ENCODE results near the gene LAMA5.

The LAMA5 gene

DNA sequence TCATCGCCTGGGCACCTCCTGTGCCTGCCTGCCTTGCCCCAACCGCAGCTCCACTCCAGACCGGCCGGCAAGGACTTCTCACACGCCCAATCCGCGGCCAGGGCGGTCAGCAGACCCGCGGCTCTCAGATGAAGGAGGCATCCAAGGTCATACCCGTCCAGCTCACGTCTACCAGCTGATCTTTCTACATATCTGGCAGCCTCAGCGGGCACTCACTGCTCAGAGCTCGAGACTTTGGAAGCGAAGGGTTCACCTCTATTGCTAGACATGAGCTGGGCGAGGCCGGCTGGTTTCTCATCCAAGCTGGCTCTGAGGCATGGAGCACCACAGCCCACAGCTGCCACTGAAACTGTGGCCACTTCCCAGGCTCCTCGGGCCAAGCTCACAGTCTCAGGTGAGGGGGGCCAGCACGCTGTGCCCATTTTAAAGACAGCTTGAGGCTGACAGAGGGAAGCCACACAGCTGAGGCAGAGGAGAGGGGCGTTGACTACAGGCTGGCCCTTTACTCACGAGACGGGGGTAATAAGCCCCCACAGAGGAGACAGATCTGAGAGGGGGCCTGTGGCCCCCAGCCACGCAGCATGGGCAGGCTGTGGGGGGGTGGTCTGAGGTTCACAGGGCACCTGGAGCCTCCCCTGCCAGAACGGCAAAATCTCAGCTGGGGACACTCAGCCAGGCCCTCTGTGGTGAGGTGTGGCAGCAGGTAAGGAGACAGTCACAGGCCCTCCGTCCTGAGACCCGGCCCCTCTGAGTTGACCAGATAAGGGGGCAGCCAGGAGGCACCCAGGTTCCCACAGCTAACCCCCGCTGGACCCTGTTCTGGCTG, 2.0 kb downstream of the LAMA5 start:
- DNase-seq: no peak
- intact Hi-C loops (cut with DNase I): no loop called here

DNA sequence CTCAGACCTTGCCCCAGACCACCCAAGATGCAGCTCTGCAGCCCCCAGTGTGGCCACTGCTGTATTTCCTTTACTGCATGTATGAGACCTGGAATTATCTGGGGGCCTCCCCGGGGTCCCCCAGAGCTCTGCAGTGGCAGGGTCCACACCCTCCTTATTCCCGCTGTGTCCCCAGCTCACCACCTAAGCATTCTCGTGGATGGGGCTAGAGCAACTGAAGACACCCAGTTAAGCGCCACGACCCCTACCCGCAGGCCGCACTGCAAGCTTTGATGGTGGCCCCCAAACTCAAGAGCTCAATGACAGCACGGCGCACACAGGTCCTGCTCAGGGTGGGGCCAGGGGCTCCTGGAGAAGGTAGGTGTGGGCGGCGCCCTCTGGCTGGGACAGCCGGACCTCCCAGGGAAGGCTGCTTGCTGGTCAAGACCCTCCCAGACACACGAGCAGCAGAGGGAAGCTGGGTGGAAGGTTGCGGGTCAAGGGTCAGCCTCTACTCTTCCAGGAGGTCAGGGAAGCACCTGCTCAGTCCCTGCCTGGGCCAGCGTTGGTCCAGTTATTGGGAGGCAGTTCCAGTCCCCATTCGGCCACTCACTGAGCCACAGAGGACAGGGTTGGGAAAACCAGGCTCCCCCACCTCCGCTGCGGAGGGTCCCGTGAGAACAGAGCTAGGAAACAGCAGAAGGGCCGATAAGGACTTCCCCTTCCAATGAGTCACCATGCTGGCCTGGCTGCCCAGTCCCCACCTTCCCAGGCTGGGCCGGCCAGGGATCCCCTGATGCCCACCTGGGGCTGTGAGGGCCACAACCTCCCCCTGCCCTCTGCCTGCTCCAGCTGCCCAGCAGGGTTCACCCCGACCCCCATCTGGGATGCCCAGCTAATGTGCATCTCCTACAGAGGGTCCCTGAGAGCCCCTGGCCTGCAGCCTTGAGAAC, 2.9 kb downstream of the LAMA5 start:
- intact Hi-C loops (cut with DNase I): no loop called here
- DNase-seq: no peak

DNA sequence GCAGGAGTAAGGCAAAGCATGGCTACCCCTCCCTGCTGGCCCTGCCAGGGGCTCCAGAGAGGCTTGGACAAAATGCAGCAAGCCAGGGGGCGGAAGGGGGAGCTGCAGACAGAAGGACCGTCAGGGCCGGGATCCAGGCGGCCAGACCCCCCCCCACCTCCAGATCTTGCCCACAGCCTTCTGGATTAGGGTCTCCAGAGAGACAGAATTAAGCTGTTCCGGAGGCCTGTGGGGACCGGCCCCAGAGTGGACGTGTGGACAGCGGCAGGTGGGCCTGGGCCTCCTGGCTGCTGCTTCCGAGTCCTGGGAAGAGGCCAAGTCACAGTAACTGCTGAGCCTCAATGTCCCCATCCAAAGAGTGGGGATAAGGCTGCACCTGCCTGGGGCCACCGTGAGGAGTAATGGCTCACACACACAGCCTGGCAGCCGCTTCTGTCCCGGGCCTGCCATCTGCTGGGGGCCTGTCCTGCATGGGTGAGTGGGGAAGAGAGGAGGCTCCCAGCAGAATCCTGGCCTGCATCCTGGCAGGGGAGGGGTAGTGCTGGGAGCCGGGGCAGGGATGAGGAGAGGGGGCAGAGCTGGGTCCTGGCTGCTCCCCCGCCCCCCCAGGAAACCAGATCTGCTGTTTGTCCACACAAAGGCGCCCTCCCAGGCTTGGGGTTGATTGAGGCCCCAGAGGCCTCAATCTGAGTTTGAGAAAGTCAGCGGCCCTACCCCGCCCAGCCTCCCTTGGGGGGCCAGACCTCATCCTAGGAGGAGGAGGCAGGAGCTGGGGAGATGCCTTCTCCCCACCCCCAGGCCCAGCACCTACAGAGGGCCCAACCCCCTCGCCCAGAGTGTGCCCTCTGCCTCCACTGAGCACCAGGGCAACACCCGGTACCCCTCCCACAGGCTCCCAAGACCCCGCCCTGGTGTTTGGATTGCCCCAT, 3.9 kb downstream of the LAMA5 start:
- peak in 1 of 42 donors; percentile 3 for DNase-seq
- intact Hi-C loops (cut with DNase I): no loop called here

DNA sequence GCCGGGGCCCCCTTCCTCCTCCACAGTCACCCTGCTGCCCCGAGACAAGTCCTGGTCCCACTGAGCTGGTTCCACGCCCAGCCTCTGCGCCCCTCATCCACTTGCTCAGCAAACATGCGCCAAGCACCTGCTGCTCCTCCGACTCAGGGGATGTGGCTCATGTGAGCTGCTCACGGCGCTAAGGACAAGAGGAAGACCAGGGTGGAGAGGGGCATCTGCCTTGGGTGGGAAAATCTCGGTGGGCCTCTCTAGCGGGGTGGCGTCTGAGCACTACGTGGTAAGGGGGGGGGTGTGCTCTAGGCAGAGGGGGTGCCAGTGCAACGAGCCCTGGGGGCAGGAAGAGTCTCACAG, 4.5 kb downstream of the LAMA5 start:
- intact Hi-C loops (cut with DNase I): no loop called here
- DNase-seq: peak in 1 of 42 donors; percentile 1

DNA sequence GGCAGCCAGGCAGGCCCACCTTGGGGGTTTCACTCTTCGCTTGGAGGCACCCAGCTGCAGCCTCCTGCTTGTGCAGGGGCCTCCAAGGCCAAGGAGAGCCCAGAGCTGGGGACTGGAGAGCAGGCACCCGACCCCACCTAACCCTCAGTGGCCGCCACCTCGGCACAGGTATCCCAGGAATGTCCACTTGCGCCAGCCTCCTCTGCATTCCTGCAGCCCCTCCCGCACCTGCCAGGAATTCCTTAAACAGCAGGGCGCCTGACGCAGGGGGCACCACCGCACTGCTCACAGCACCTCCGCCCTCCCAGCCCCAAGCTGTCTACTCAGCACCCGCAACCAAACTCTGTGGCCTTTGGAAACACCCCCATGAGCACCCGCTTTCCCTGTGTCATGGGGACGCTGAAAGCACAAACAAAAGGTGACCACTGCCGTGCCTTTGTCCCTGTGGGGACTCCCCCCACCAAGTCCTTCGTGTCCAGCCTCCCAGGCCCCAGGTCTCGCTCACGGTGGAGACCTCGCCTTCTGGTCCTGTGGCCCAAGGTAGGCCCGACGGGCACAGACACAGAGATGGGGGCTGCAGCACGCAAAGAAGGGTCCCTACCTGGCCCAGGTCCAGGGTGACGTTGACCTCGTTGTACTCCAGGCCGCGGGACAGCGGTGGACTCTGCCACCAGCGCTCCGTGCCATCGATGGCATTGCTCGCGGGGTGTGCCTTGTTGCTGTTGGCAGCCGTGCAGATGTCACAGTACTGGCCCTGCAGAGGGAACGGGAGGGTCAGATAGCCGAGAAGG, 5.1 kb downstream of the LAMA5 start:
- DNase-seq: no peak
- intact Hi-C loops (cut with DNase I): no loop called here

DNA sequence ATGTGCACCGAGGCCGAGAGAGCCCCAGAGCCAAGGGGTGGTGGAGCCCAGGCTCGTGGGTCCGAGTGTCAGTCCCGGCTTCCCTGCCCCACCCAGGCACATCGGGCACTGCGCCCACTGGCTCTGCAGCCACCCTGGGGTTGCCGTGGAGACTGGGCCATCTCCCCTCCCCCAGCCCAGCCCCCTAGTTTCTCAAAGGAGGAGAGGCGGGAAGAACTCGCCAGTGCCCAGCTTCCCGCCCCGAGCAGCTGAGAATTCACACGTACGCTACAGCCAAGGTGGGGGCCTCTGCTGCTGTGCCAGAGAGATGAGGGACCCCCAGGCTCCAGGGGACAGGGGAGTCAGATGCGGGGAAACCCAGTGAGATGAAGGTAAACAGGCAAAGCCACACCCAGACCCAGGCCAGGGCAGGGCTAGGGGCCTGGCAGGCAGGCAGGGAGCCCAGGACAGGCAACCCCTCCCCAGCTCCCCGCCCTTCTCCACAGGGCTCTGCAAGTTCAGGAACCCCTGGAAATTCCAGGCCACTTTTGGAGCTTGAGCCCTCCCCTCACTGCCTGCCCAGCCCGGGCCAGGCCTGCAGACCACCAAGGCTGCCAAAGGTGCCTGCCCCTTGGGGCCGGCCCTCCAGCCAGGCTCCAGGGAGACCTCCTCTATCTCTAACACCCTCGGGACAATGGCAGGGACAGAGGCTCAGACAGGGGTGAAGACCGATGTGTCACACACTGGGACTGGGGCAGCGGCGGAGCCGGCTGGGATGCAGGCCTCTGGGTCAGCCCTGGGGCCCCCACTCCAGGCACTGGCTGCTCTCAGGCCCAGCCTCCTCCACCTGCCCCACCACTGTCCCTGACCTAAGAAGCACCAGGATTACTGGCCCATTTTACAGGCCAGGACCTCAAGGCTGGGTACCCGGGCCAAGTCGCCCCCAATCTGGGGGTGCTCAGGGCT, 6.0 kb downstream of the LAMA5 start:
- intact Hi-C loops (cut with DNase I): no loop called here
- no peak for DNase-seq

DNA sequence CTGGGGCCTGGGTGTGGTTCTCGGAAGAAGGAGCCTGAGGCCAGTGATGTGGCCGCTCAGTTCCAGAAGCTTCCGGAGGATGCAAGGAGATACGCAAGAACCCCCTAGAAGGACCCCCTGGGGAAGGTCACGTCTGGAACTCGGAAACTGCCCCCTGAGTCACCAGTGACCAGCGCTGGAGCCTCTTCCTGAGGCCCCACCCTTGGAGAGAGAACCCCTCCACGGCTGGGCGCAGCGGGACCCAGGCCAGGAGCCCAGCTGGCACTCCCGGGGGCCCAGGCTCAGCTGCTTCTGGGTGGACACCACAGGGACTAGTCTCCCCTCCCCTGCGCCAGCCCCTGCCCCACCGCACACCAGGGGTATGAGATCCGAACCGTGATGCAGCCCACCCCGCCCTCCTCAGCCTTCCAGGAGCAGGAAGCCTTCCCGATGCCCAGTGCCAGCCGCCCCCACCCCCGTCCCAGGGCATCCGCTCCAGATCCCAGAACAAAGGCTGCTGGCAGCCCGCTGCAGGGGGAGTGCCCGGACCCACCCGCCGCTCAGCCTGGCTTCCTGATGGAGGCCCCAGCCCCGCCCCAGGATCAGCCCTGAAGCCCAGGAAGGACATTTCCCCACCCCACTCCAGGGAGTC, 7.5 kb downstream of the LAMA5 start:
- intact Hi-C loops (cut with DNase I): no loop called here
- no peak for DNase-seq

DNA sequence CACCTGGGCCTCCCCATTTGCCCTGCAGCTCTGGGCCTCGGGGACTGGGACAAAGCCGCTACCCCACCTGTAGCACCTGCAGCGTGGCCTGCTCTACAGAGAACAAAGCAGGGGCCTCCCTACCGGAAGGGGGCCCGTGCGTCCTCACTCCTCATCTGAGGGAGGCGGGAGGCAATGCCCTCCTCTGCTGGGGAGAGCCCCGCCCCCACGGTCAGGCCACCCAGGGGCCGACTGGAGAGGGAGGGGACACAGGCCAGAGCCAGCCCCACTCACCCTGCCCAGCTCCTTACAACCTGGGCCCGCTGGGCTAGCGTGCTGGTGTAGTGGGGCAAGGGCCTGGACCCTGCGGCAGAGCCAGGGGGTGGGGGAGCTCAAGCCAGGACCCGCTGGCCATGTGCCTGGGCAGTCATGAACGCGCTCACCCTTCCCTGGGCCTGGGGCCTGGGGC, 8.0 kb downstream of the LAMA5 start:
- intact Hi-C loops (cut with DNase I): no loop called here
- DNase-seq: no peak

DNA sequence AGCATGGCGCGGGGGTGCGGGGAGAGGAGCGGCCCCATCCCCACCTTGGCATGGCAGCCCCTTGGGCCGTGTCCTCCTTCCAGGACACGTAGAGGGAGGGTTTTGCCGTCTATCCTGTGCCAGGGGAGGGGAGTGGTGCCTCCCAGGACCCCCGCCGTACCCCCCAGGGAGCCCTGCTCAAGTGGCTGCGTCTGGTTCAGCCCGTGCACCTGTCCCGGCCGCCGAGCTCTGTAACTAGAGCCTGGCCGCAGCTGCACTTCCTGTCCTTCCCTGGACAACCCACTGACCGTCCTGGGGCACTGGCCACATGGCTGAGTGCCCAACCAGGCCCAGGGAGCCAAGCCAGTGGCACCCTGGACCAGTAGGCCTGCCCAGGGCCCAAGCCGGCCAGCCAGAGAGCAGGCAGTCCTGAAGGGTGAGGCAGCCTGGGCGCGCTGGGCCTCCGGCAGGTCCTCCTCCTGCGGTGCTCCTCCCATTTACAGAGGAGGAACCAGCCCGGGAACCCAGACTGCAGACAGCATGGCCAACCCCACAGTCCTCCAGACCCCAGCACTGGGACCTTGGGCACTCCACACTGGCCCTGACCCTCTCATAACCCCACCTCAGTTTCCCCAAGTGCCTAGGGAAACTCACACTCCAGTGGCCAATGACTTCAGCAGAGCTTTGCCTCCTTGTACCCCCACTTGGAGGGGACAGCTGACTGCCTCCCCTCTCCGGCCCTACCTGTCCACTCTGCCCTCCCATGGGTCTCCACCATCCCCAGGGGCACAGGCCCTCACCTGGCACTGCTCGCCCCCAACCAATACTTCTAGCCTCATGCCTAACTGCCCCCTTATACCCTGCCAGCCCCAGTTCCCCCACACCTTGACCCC, 8.7 kb downstream of the LAMA5 start:
- no peak for DNase-seq
- intact Hi-C loops (cut with DNase I): no loop called here

DNA sequence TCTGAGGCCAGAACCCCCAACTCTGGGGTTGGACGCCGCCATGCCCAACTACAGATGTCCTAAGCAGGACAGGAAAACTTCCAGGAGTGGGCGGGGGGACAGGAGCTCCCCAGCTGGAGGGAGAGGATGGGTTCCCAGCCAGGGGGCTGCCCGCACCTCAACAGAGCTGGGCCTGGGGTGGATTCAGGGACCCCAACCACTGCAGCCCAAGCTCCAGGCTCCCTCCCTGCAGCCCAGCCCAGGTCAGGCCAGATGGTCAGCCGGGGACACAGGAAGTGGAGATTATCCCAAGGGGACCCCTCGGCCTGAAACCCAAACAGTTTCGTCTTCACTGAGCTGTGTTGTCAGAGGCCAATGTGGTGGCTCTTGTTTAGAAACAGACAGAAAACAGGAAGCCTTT, 9.4 kb downstream of the LAMA5 start:
- intact Hi-C loops (cut with DNase I): no loop called here
- DNase-seq: no peak

DNA sequence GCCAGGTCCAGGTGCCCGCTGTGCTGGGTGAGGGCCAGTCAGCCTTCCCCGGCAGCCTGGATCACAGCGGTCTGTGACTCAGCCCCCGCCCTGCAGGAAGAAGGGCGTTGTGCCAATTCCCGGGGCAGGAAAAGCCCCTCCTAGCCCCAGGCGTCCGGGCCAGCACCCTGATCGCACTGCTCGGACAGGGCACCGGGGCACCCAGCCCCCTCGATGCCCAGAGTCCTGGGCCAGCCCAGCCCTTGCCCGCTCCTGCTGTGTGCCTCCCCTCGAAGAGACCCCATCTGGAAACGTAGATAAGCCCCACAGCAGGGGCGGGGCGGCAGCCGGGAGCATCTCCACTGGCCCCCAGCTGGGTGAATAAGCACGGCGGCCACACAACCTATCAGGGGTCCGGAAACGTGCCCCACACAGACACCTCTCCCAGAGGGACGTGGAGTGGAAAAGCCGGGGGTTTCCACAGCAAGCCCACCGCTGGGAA, 9.9 kb downstream of the LAMA5 start:
- intact Hi-C loops (cut with DNase I): no loop called here
- peak in 2 of 42 donors; percentile 49 to 70 for DNase-seq

DNA sequence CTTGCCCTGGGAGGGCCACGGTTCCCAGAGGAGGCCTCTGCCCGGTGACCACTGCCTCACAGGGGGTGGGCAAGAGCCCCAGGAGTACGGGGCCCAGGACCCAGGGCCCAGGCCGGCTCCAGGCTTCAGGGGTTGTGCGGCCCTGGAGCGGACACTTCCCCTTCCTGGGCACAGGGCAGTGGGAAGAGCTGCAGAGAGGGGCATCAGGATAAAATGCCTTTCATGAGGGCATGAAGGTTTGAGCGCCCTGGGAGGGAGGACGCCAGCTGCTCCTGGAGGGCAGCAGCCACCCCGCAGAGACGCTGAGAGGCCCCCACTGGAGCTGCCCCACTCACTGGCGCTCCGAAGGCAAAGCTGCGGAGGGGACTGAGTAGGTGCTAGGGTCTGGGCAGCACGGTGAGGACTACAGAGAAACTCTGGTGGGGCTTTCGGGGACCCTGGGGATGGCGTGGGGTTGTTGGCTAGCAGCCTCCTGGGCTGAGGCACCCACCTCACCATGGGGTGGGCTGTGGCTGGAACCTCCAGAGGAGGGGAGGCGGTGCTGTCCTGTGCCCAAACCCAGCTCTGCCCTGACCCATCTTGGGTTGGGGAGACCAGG, 10.4 kb downstream of the LAMA5 start:
- DNase-seq: no peak
- intact Hi-C loops (cut with DNase I): no loop called here

DNA sequence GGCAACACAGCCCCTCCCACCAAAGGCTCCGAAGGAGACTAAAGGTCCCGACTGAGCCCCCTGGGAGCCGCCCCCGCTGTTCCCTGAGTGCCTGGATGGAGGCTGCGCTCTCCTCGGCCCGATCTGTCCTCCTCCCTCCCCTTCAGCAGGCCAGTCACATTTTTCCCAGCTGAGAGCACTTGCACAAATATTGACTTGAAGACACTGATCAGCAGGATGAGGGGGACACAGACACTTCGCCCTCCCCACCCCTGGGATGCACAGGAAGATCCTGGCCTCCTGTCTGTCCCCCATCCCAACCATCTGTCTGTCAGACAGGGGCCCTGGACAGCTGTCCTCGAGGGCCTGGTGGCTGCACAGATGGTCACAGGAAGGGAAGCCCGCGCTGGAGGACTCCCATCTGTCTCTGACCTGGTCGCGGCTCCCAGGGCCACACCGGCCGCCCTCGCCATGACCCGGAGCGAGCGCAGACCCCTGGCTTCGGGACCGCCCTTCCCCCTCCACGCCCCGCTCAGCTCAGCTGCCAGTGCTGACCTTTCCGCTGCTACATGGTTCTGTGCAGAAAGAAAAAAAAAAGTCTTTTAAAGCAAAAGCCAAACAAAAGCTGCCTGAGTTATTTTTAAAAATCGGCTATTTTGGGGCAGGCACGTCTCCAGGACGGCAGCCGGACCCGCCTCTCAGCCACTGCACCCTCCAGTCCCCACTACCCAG, 11.1 kb downstream of the LAMA5 start:
- intact Hi-C loops (cut with DNase I): no loop called here
- DNase-seq: no peak

DNA sequence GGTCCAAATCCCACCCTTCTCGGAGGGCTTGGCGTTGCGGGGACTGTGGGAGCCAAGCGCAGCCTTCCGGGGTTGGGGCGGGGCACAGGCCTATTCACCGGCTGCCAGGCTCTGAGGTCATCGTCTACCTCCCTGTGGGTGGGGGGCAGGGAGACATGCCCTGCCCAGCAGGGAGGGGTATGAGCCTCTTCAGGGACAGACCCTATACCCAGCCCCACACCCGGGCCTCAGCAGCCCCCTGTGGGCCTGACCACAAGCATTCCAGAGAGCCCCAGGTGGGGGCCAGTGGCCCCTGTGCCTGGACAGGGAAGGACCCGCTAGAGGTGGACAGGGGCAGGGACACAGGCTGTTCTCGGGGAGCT, 11.6 kb downstream of the LAMA5 start:
- intact Hi-C loops (cut with DNase I): no loop called here
- DNase-seq: peak in 4 of 42 donors; percentile 30 to 66 (median 42)

DNA sequence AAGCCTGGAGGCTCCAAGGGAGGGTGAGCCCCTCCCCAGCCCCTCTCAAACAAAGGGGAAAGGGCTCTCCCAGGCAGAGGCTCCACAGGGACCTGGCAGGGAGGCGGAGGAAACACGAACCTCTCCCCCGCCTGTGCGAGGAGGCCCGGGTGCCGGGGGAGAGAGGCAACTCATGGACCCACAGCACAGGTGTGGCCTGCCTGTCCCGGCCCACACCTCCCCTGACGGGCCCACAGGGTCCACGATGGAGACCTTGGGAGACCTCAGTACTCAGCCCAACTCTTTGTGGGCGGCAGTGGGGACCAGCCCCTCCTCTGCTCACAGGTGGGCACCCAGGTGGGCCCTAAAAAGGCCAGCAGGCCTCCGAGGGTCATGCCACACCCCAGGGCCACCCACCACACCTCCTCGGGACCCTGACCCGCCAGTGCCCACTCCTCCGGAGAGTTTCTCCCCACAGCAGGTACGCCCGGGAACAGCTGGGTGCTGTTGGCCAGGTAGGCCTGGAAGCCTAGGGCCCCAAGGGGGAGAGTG, 12.2 kb downstream of the LAMA5 start:
- DNase-seq: no peak
- intact Hi-C loops (cut with DNase I): no loop called here

Data from head of caudate nucleus (tissue), 42 donors.